H1 (cell line): ENCODE results near the gene NABP2. TPM values are rescaled to one million over a fixed set of nuclear protein-coding genes. Genes with fewer than 3 reads are reported as not detected.
A peak's percentile ranks its signal among the peaks of the same experiment; 100 is the strongest.

Source experiments
- CTCF ChIA-PET: fragments of 300-600 bp; sonication (Branson Sonifier 250); formaldehyde crosslinking; loops from one replicate; lab custom pipeline; 2021; ENCODE audit not compliant: partially characterized antibody; lab: Charles Lee
- POLR2A ChIA-PET: fragments of 300-600 bp; sonication (Branson Sonifier 250); formaldehyde crosslinking; loops from one replicate; lab custom pipeline; 2021; ENCODE audit warnings: inconsistent platforms; ENCODE audit not compliant: partially characterized antibody; lab: Charles Lee
- DNase-seq, 2 experiments: peaks; one replicate each; pipeline versions ENCODE4 v3.0.0 to v3.0.0-alpha.2; 2010 to 2022; ENCODE audit warnings: low spot score in 2 of 2, low read depth in 1 of 2, mixed read lengths in 1 of 2
- FAIRE-seq: peaks from 2 replicates; lab custom pipeline; 2011; peaks lifted over from hg19 to GRCh38; lab: Jason Lieb, UNC
- H2AFZ ChIP-seq: 2 replicates; pipeline ENCODE4 v1.8.1; 2012; ENCODE audit warnings: low read length, inconsistent platforms
- H2AK5ac ChIP-seq: 2 replicates; pipeline ENCODE4 v1.6.1; 2013; ENCODE audit warnings: low read depth, low read length
- H2BK120ac ChIP-seq: replicated peaks from 2 replicates; pipeline ENCODE3; 2013; ENCODE audit warnings: low read depth, low read length, inconsistent platforms
- H2BK12ac ChIP-seq: 2 replicates; pipeline ENCODE4 v1.6.1; 2013; ENCODE audit warnings: low read depth, low read length
- H2BK15ac ChIP-seq: 2 replicates; pipeline ENCODE4 v1.6.1; 2013; ENCODE audit warnings: low read length
- H2BK20ac ChIP-seq: 2 replicates; pipeline ENCODE4 v1.6.1; 2013; ENCODE audit warnings: low read length
- H2BK5ac ChIP-seq: 2 replicates; pipeline ENCODE4 v1.6.1; 2013; ENCODE audit warnings: low read depth, low read length
- H3K14ac ChIP-seq: 2 replicates; pipeline ENCODE4 v1.6.1; 2013; ENCODE audit warnings: inconsistent platforms; ENCODE audit not compliant: insufficient read length
- H3K18ac ChIP-seq: 2 replicates; pipeline ENCODE4 v1.6.1; 2013; ENCODE audit warnings: low read length; ENCODE audit errors: extremely low read depth
- H3K23ac ChIP-seq: 2 replicates; pipeline ENCODE4 v1.6.1; 2013; ENCODE audit warnings: inconsistent platforms; ENCODE audit not compliant: insufficient read length
- H3K23me2 ChIP-seq: 2 replicates; pipeline ENCODE4 v1.6.1; 2013; ENCODE audit warnings: low read depth, low read length
- H3K27ac ChIP-seq: 2 replicates; pipeline ENCODE4 v1.6.1; 2011; ENCODE audit warnings: low read depth, low read length, inconsistent platforms
- H3K27me3 ChIP-seq, 4 experiments: replicated peaks in 1 of 4; 1 replicate in 1 of 4; 2 replicates in 3 of 4; pipeline versions ENCODE4 v1.6.1 to v1.8.1; 2011 to 2013; ENCODE audit warnings: low read length in 3 of 4, mild to moderate bottlenecking in 3 of 4, inconsistent platforms in 2 of 4, mixed read lengths in 2 of 4, moderate library complexity in 1 of 4; ENCODE audit not compliant: control insufficient read depth in 3 of 4, insufficient read depth in 3 of 4; ENCODE audit errors: extremely low read depth in 1 of 4
- H3K36me3 ChIP-seq, 4 experiments: 2 replicates each; pipeline versions ENCODE4 v1.6.1 to v1.8.1; 2011 to 2013; ENCODE audit warnings: mild to moderate bottlenecking in 4 of 4, low read length in 3 of 4, moderate library complexity in 2 of 4, control low read depth in 1 of 4, inconsistent platforms in 1 of 4; ENCODE audit not compliant: insufficient read depth in 4 of 4, control insufficient read depth in 2 of 4
- H3K4ac ChIP-seq: replicated peaks from 2 replicates; pipeline ENCODE3; 2013; ENCODE audit warnings: low read length, low read depth, mixed read lengths, inconsistent platforms; ENCODE audit not compliant: insufficient read length
- H3K4me1 ChIP-seq, 4 experiments: replicated peaks in 1 of 4; 1 replicate in 1 of 4; 2 replicates in 3 of 4; pipeline versions ENCODE4 v1.6.1 to v1.8.1; 2011 to 2013; ENCODE audit warnings: low read length in 3 of 4, inconsistent platforms in 2 of 4, mixed read lengths in 1 of 4; ENCODE audit not compliant: insufficient read depth in 4 of 4, control insufficient read depth in 3 of 4
- H3K4me2 ChIP-seq, 2 experiments: 2 replicates each; pipeline versions ENCODE4 v1.6.1 to v1.8.1; 2011 to 2013; ENCODE audit warnings: low read depth in 2 of 2, low read length in 2 of 2, control low read depth in 1 of 2, inconsistent platforms in 1 of 2, mild to moderate bottlenecking in 1 of 2; ENCODE audit not compliant: insufficient read depth in 1 of 2
- H3K4me3 ChIP-seq, 4 experiments: fragments of 200-600, 300-600 bp in 1 of 4; sonication (generic), shearing (Covaris generic), sonication (Bioruptor Twin) in 1 of 4; 2 replicates each; pipeline versions ENCODE4 v1.5.1 to v1.8.1; 2011 to 2016; ENCODE audit warnings: low read length in 4 of 4, low read depth in 3 of 4, control low read depth in 2 of 4, inconsistent platforms in 2 of 4, mild to moderate bottlenecking in 2 of 4, mixed read lengths in 1 of 4, moderate library complexity in 1 of 4; ENCODE audit not compliant: insufficient read depth in 2 of 4; ENCODE audit errors: extremely low read depth in 1 of 4
- H3K56ac ChIP-seq: replicated peaks from 2 replicates; pipeline ENCODE3; 2013; ENCODE audit warnings: low read depth, mild to moderate bottlenecking, mixed read lengths, low read length, inconsistent platforms; ENCODE audit not compliant: insufficient read length
- H3K79me1 ChIP-seq: 2 replicates; pipeline ENCODE4 v1.6.1; 2013; ENCODE audit warnings: low read depth, low read length, control low read depth
- H3K79me2 ChIP-seq, 2 experiments: 2 replicates each; pipeline versions ENCODE4 v1.6.1 to v1.8.1; 2012 to 2013; ENCODE audit warnings: low read length in 2 of 2, mild to moderate bottlenecking in 2 of 2, inconsistent platforms in 1 of 2; ENCODE audit not compliant: insufficient read depth in 2 of 2, control insufficient read depth in 1 of 2
- H3K9ac ChIP-seq, 4 experiments: replicated peaks in 1 of 4; 1 replicate in 1 of 4; 2 replicates in 3 of 4; pipeline versions ENCODE4 v1.6.1 to v1.8.1; 2011 to 2013; ENCODE audit warnings: low read depth in 3 of 4, low read length in 3 of 4, control low read depth in 2 of 4, mild to moderate bottlenecking in 2 of 4, moderate library complexity in 2 of 4, inconsistent platforms in 1 of 4; ENCODE audit errors: extremely low read depth in 1 of 4
- H3K9me3 ChIP-seq, 2 experiments: 2 replicates each; pipeline versions ENCODE4 v1.6.1 to v1.8.1; 2012 to 2013; ENCODE audit warnings: mild to moderate bottlenecking in 2 of 2, moderate library complexity in 2 of 2, control low read depth in 1 of 2, inconsistent platforms in 1 of 2, low read depth in 1 of 2, low read length in 1 of 2, mixed read lengths in 1 of 2; ENCODE audit not compliant: insufficient read depth in 2 of 2
- H4K20me1 ChIP-seq, 2 experiments: replicated peaks in 1 of 2; 2 replicates each; pipeline versions ENCODE3 to v1.8.1; 2011 to 2013; ENCODE audit warnings: inconsistent platforms in 2 of 2, low read length in 2 of 2, mild to moderate bottlenecking in 1 of 2; ENCODE audit not compliant: insufficient read depth in 2 of 2, control insufficient read depth in 1 of 2
- H4K5ac ChIP-seq: 2 replicates; pipeline ENCODE4 v1.6.1; 2013; ENCODE audit warnings: low read length, low read depth, mixed read lengths, inconsistent platforms; ENCODE audit not compliant: insufficient read length
- H4K8ac ChIP-seq: 2 replicates; pipeline ENCODE4 v1.8.0; 2013; ENCODE audit warnings: mild to moderate bottlenecking, moderate library complexity, low read length, inconsistent platforms; ENCODE audit not compliant: insufficient read depth; ENCODE audit errors: extremely low read depth
- H4K91ac ChIP-seq: replicated peaks from 2 replicates; pipeline ENCODE3; 2013; ENCODE audit warnings: low read length, mixed read lengths, inconsistent platforms; ENCODE audit not compliant: insufficient read length
- ASH2L ChIP-seq: fragments of 200-600, 300-600 bp; sonication (generic); IDR thresholded peaks from one replicate; pipeline ENCODE4 v1.7.1; 2017; ENCODE audit warnings: low read length
- KDM4A ChIP-seq: IDR thresholded peaks from one replicate; pipeline ENCODE4 v1.7.1; 2012; ENCODE audit warnings: low read depth, mild to moderate bottlenecking, moderate library complexity, low read length, inconsistent platforms; ENCODE audit not compliant: severe bottlenecking
- PHF8 ChIP-seq: fragments of 200-600 bp; sonication (generic); conservative IDR thresholded peaks from 2 replicates; pipeline ENCODE4 v1.7.1; 2012; ENCODE audit warnings: low read depth, mild to moderate bottlenecking, inconsistent platforms, low read length, moderate library complexity
- POLR2A ChIP-seq, 2 experiments: IDR thresholded peaks; 1 replicate in 1 of 2; 2 replicates in 1 of 2; pipeline ENCODE4 v1.6.1; 2011; ENCODE audit warnings: low read depth in 2 of 2, low read length in 2 of 2, mild to moderate bottlenecking in 2 of 2; ENCODE audit errors: control extremely low read depth in 1 of 2
- SIN3A ChIP-seq, 2 experiments: IDR thresholded peaks in 1 of 2; conservative IDR thresholded peaks in 1 of 2; 2 replicates each; pipeline ENCODE4 v1.6.1; 2011 to 2012; ENCODE audit warnings: low read length in 2 of 2, improper control_type of control experiment in 1 of 2, low read depth in 1 of 2, mild to moderate bottlenecking in 1 of 2
- SP2 ChIP-seq: IDR thresholded peaks from 2 replicates; pipeline ENCODE4 v1.6.1; 2012; ENCODE audit warnings: mild to moderate bottlenecking, low read length, inconsistent platforms
- TEAD4 ChIP-seq: IDR thresholded peaks from 2 replicates; pipeline ENCODE4 v1.6.1; 2012; ENCODE audit warnings: low read depth, low read length, inconsistent platforms, mixed read lengths
- YY1 ChIP-seq: IDR thresholded peaks from 2 replicates; pipeline ENCODE4 v1.6.1; 2011; ENCODE audit warnings: low read depth, mild to moderate bottlenecking, low read length
- WGBS, 2 experiments: shearing (Covaris generic) in 1 of 2; methylation state at CpG; one replicate each; pipeline versions ENCODE4 v1.1.6 to v1.1.7; 2013 to 2015; ENCODE audit warnings: low lambda C conversion rate in 2 of 2, mixed read lengths in 2 of 2, inconsistent platforms in 1 of 2, low coverage in 1 of 2, missing lambda C conversion rate in 1 of 2; ENCODE audit not compliant: insufficient replicate concordance in 2 of 2, insufficient coverage in 1 of 2, insufficient read length in 1 of 2; ENCODE audit errors: extremely low coverage in 1 of 2, missing lambda C conversion rate in 1 of 2; 5-methylcytosine and 5-hydroxymethylcytosine counted together
- polyA plus RNA-seq, 7 experiments: library from polyadenylated mRNA; depleted of rRNA in 3 of 7; stranded (reverse) in 5 of 7; unstranded in 2 of 7; fragments of >200 nt in 5 of 7; fragments of 200-250 nt in 2 of 7; gene quantifications; 1 replicate in 5 of 7; 2 replicates in 1 of 7; 4 replicates in 1 of 7; pipeline versions ENCODE4 v1.2.1 to v1.2.3, GENCODE V29; 2011 to 2013; ENCODE audit warnings: missing spikeins in 2 of 7, mixed read lengths in 2 of 7
- total RNA-seq: library from RNA; stranded (reverse); fragmentation: NEBNext Ultra II Directional; extraction: Animal tissue kit (Norgen Biotek cat#: 25700); gene quantifications from 2 replicates; pipeline ENCODE4 v1.2.1, GENCODE V29; 2021

The NABP2 gene
- total and polyA plus RNA-seq, 2 of the 8 experiments (the other 6 are each of a cell fraction or from before 2014, with no cell fraction given): 58.1 to 67.5 TPM

DNA sequence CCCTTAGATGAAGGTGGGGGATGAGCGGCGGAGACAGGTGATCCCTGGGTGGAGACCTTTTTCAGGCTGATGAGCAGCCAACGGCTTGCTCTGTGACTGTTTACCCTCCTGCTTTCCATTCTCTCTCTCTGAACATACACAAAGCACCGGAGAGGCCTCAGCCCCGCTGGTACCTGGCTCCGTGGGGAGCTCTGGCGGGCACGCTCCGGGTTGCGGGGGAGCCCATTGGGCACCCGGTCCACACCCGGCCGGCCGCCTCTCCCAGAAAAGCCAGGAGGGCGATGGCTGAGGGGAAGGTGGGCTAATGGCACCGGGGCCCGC is 35.4 kb upstream of the NABP2 start:
- Histone ChIP-seq H2BK15ac (no peak overlapping the region), H3K18ac (peak overlapping the region; percentile 68; the same call in 1 of the 2 replicates), H2BK20ac (no peak overlapping the region), H3K9me3 (no peaks in the 10 kb centered on the region), H3K79me1 (peaks cover 3% of the 10 kb centered on the region; the same call in 1 of the 2 replicates), H3K9ac (peak overlapping the region; percentile 85 to 89 (median 86)), H2BK5ac (peak overlapping the region; percentile 87), H3K4me1 (peaks cover 2 to 8% (median 4%) of the 10 kb centered on the region in 4 experiments; a peak in 3 of 7 replicates), H4K91ac (peak overlapping the region; percentile 62), H2AFZ (no peak overlapping the region), H2BK12ac (no peak overlapping the region), H3K14ac (peak overlapping the region; percentile 6), H4K20me1 (peaks cover 0 to 4% of the 10 kb centered on the region in 2 experiments), H3K36me3 (peaks cover 17 to 30% (median 24%) of the 10 kb centered on the region in 4 experiments), H3K23me2 (peaks cover 11% of the 10 kb centered on the region), H2BK120ac (no peak overlapping the region), H3K79me2 (peaks cover 14 to 31% of the 10 kb centered on the region in 2 experiments), H3K4me2 (peak overlapping the region; percentile 81 to 96), H3K27me3 (no peaks in the 10 kb centered on the region), H3K27ac (peak overlapping the region; percentile 76), H3K4me3 (peak overlapping the region; percentile 82 to 95 (median 90)), H3K23ac (no peak overlapping the region), H3K56ac (peak overlapping the region; percentile 27), H2AK5ac (no peak overlapping the region), H4K8ac (peak overlapping the region; percentile 86), H3K4ac (no peak overlapping the region), H4K5ac (peak overlapping the region; percentile 4)
- 1% methylated on average over 17 of the region's 17 CpGs; no CpG with 5 or more reads in 1 of the 2 experiments for WGBS, 2 experiments
- TF ChIP-seq TEAD4 (no peak), SP2 (no peak), POLR2A (IDR thresholded peaks at IDR 0.05; ENCODE audit: control extremely low read depth in 1 of 2, low read depth in 2 of 2, low read length in 2 of 2) (peak in 1 of 2 experiments; percentile 66; a peak in 2 of 3 replicates), SIN3A (conservative IDR thresholded peaks at IDR 0.05 in 1 of 2, IDR thresholded peaks at IDR 0.05 in 1 of 2; ENCODE audit: low read depth in 1 of 2, low read length in 2 of 2) (0 out of 4 replicates have a peak, but pooled peaks have one; percentile 32 to 46), YY1 (0 out of 2 replicates have a peak, but pooled peaks have one; percentile 1), ASH2L (peak; percentile 36), PHF8 (no peak; the same call in 1 of the 2 replicates), KDM4A (no peak)
- peak in 1 of 2 experiments; percentile 73 for DNase-seq
- CTCF ChIA-PET: interaction anchor here (0.5 to 6.2 kb wide), 26 partner anchors 8 to 144 kb away, joined by 3 to 111 read pairs (median 6); partner anchors contain the start of genes ANKRD52, COQ10A, ESYT1 and MYL6
- POLR2A ChIA-PET: interaction anchor here (1.0 to 26.3 kb wide), 14 partner anchors 11 to 448 kb away, joined by 3 to 656 read pairs (median 16); partner anchors contain the start of genes CNPY2, COQ10A, MYL6 and PA2G4
- FAIRE-seq: no peak
